H1 (cell line): ENCODE measurements around the gene SH3RF3. TPM values are rescaled to one million over a fixed set of nuclear protein-coding genes. Genes with fewer than 3 reads are reported as not detected.

ENCODE experiments used
- CTCF ChIA-PET: fragments of 300-600 bp; sonication (Branson Sonifier 250); formaldehyde crosslinking; loops from one replicate; lab custom pipeline; 2021; ENCODE audit not compliant: partially characterized antibody; lab: Charles Lee
- POLR2A ChIA-PET: fragments of 300-600 bp; sonication (Branson Sonifier 250); formaldehyde crosslinking; loops from one replicate; lab custom pipeline; 2021; ENCODE audit warnings: inconsistent platforms; ENCODE audit not compliant: partially characterized antibody; lab: Charles Lee
- DNase-seq, 2 experiments: peaks; one replicate each; pipeline versions ENCODE4 v3.0.0 to v3.0.0-alpha.2; 2010 to 2022; ENCODE audit warnings: low spot score in 2 of 2, low read depth in 1 of 2, mixed read lengths in 1 of 2
- FAIRE-seq: peaks from 2 replicates; lab custom pipeline; 2011; peaks lifted over from hg19 to GRCh38; lab: Jason Lieb, UNC
- H2AFZ ChIP-seq: 2 replicates; pipeline ENCODE4 v1.8.1; 2012; ENCODE audit warnings: low read length, inconsistent platforms
- H2AK5ac ChIP-seq: 2 replicates; pipeline ENCODE4 v1.6.1; 2013; ENCODE audit warnings: low read depth, low read length
- H2BK120ac ChIP-seq: replicated peaks from 2 replicates; pipeline ENCODE3; 2013; ENCODE audit warnings: low read depth, low read length, inconsistent platforms
- H2BK12ac ChIP-seq: 2 replicates; pipeline ENCODE4 v1.6.1; 2013; ENCODE audit warnings: low read depth, low read length
- H2BK15ac ChIP-seq: 2 replicates; pipeline ENCODE4 v1.6.1; 2013; ENCODE audit warnings: low read length
- H2BK20ac ChIP-seq: 2 replicates; pipeline ENCODE4 v1.6.1; 2013; ENCODE audit warnings: low read length
- H2BK5ac ChIP-seq: 2 replicates; pipeline ENCODE4 v1.6.1; 2013; ENCODE audit warnings: low read depth, low read length
- H3K14ac ChIP-seq: 2 replicates; pipeline ENCODE4 v1.6.1; 2013; ENCODE audit warnings: inconsistent platforms; ENCODE audit not compliant: insufficient read length
- H3K18ac ChIP-seq: 2 replicates; pipeline ENCODE4 v1.6.1; 2013; ENCODE audit warnings: low read length; ENCODE audit errors: extremely low read depth
- H3K23ac ChIP-seq: 2 replicates; pipeline ENCODE4 v1.6.1; 2013; ENCODE audit warnings: inconsistent platforms; ENCODE audit not compliant: insufficient read length
- H3K23me2 ChIP-seq: 2 replicates; pipeline ENCODE4 v1.6.1; 2013; ENCODE audit warnings: low read depth, low read length
- H3K27ac ChIP-seq: 2 replicates; pipeline ENCODE4 v1.6.1; 2011; ENCODE audit warnings: low read depth, low read length, inconsistent platforms
- H3K27me3 ChIP-seq, 4 experiments: replicated peaks in 1 of 4; 1 replicate in 1 of 4; 2 replicates in 3 of 4; pipeline versions ENCODE4 v1.6.1 to v1.8.1; 2011 to 2013; ENCODE audit warnings: low read length in 3 of 4, mild to moderate bottlenecking in 3 of 4, inconsistent platforms in 2 of 4, mixed read lengths in 2 of 4, moderate library complexity in 1 of 4; ENCODE audit not compliant: control insufficient read depth in 3 of 4, insufficient read depth in 3 of 4; ENCODE audit errors: extremely low read depth in 1 of 4
- H3K36me3 ChIP-seq, 4 experiments: 2 replicates each; pipeline versions ENCODE4 v1.6.1 to v1.8.1; 2011 to 2013; ENCODE audit warnings: mild to moderate bottlenecking in 4 of 4, low read length in 3 of 4, moderate library complexity in 2 of 4, control low read depth in 1 of 4, inconsistent platforms in 1 of 4; ENCODE audit not compliant: insufficient read depth in 4 of 4, control insufficient read depth in 2 of 4
- H3K4ac ChIP-seq: replicated peaks from 2 replicates; pipeline ENCODE3; 2013; ENCODE audit warnings: low read length, low read depth, mixed read lengths, inconsistent platforms; ENCODE audit not compliant: insufficient read length
- H3K4me1 ChIP-seq, 4 experiments: replicated peaks in 1 of 4; 1 replicate in 1 of 4; 2 replicates in 3 of 4; pipeline versions ENCODE4 v1.6.1 to v1.8.1; 2011 to 2013; ENCODE audit warnings: low read length in 3 of 4, inconsistent platforms in 2 of 4, mixed read lengths in 1 of 4; ENCODE audit not compliant: insufficient read depth in 4 of 4, control insufficient read depth in 3 of 4
- H3K4me2 ChIP-seq, 2 experiments: 2 replicates each; pipeline versions ENCODE4 v1.6.1 to v1.8.1; 2011 to 2013; ENCODE audit warnings: low read depth in 2 of 2, low read length in 2 of 2, control low read depth in 1 of 2, inconsistent platforms in 1 of 2, mild to moderate bottlenecking in 1 of 2; ENCODE audit not compliant: insufficient read depth in 1 of 2
- H3K4me3 ChIP-seq, 4 experiments: fragments of 200-600, 300-600 bp in 1 of 4; sonication (generic), shearing (Covaris generic), sonication (Bioruptor Twin) in 1 of 4; 2 replicates each; pipeline versions ENCODE4 v1.5.1 to v1.8.1; 2011 to 2016; ENCODE audit warnings: low read length in 4 of 4, low read depth in 3 of 4, control low read depth in 2 of 4, inconsistent platforms in 2 of 4, mild to moderate bottlenecking in 2 of 4, mixed read lengths in 1 of 4, moderate library complexity in 1 of 4; ENCODE audit not compliant: insufficient read depth in 2 of 4; ENCODE audit errors: extremely low read depth in 1 of 4
- H3K56ac ChIP-seq: replicated peaks from 2 replicates; pipeline ENCODE3; 2013; ENCODE audit warnings: low read depth, mild to moderate bottlenecking, mixed read lengths, low read length, inconsistent platforms; ENCODE audit not compliant: insufficient read length
- H3K79me1 ChIP-seq: 2 replicates; pipeline ENCODE4 v1.6.1; 2013; ENCODE audit warnings: low read depth, low read length, control low read depth
- H3K79me2 ChIP-seq, 2 experiments: 2 replicates each; pipeline versions ENCODE4 v1.6.1 to v1.8.1; 2012 to 2013; ENCODE audit warnings: low read length in 2 of 2, mild to moderate bottlenecking in 2 of 2, inconsistent platforms in 1 of 2; ENCODE audit not compliant: insufficient read depth in 2 of 2, control insufficient read depth in 1 of 2
- H3K9ac ChIP-seq, 4 experiments: replicated peaks in 1 of 4; 1 replicate in 1 of 4; 2 replicates in 3 of 4; pipeline versions ENCODE4 v1.6.1 to v1.8.1; 2011 to 2013; ENCODE audit warnings: low read depth in 3 of 4, low read length in 3 of 4, control low read depth in 2 of 4, mild to moderate bottlenecking in 2 of 4, moderate library complexity in 2 of 4, inconsistent platforms in 1 of 4; ENCODE audit errors: extremely low read depth in 1 of 4
- H3K9me3 ChIP-seq, 2 experiments: 2 replicates each; pipeline versions ENCODE4 v1.6.1 to v1.8.1; 2012 to 2013; ENCODE audit warnings: mild to moderate bottlenecking in 2 of 2, moderate library complexity in 2 of 2, control low read depth in 1 of 2, inconsistent platforms in 1 of 2, low read depth in 1 of 2, low read length in 1 of 2, mixed read lengths in 1 of 2; ENCODE audit not compliant: insufficient read depth in 2 of 2
- H4K20me1 ChIP-seq, 2 experiments: replicated peaks in 1 of 2; 2 replicates each; pipeline versions ENCODE3 to v1.8.1; 2011 to 2013; ENCODE audit warnings: inconsistent platforms in 2 of 2, low read length in 2 of 2, mild to moderate bottlenecking in 1 of 2; ENCODE audit not compliant: insufficient read depth in 2 of 2, control insufficient read depth in 1 of 2
- H4K5ac ChIP-seq: 2 replicates; pipeline ENCODE4 v1.6.1; 2013; ENCODE audit warnings: low read length, low read depth, mixed read lengths, inconsistent platforms; ENCODE audit not compliant: insufficient read length
- H4K8ac ChIP-seq: 2 replicates; pipeline ENCODE4 v1.8.0; 2013; ENCODE audit warnings: mild to moderate bottlenecking, moderate library complexity, low read length, inconsistent platforms; ENCODE audit not compliant: insufficient read depth; ENCODE audit errors: extremely low read depth
- H4K91ac ChIP-seq: replicated peaks from 2 replicates; pipeline ENCODE3; 2013; ENCODE audit warnings: low read length, mixed read lengths, inconsistent platforms; ENCODE audit not compliant: insufficient read length
- BACH1 ChIP-seq: IDR thresholded peaks from 2 replicates; pipeline ENCODE4 v1.6.1; 2012; ENCODE audit warnings: low read length, improper control_type of control experiment
- JUN ChIP-seq: IDR thresholded peaks from 2 replicates; pipeline ENCODE4 v1.6.1; 2011; ENCODE audit warnings: low read depth, mild to moderate bottlenecking, improper control_type of control experiment, low read length
- RFX5 ChIP-seq: IDR thresholded peaks from 2 replicates; pipeline ENCODE4 v1.6.1; 2011; ENCODE audit warnings: low read depth, low read length, improper control_type of control experiment, borderline replicate concordance
- SP1 ChIP-seq: IDR thresholded peaks from 2 replicates; pipeline ENCODE4 v1.6.1; 2011; ENCODE audit warnings: low read depth, low read length
- SP4 ChIP-seq: IDR thresholded peaks from 2 replicates; pipeline ENCODE4 v1.6.1; 2012; ENCODE audit warnings: low read length, inconsistent platforms
- ZNF274 ChIP-seq: IDR thresholded peaks from 2 replicates; pipeline ENCODE4 v1.7.0; 2012; ENCODE audit warnings: low read length, borderline replicate concordance; ENCODE audit errors: extremely low read depth
- WGBS, 2 experiments: shearing (Covaris generic) in 1 of 2; methylation state at CpG; one replicate each; pipeline versions ENCODE4 v1.1.6 to v1.1.7; 2013 to 2015; ENCODE audit warnings: low lambda C conversion rate in 2 of 2, mixed read lengths in 2 of 2, inconsistent platforms in 1 of 2, low coverage in 1 of 2, missing lambda C conversion rate in 1 of 2; ENCODE audit not compliant: insufficient replicate concordance in 2 of 2, insufficient coverage in 1 of 2, insufficient read length in 1 of 2; ENCODE audit errors: extremely low coverage in 1 of 2, missing lambda C conversion rate in 1 of 2; 5-methylcytosine and 5-hydroxymethylcytosine counted together
- polyA plus RNA-seq, 7 experiments: library from polyadenylated mRNA; depleted of rRNA in 3 of 7; stranded (reverse) in 5 of 7; unstranded in 2 of 7; fragments of >200 nt in 5 of 7; fragments of 200-250 nt in 2 of 7; gene quantifications; 1 replicate in 5 of 7; 2 replicates in 1 of 7; 4 replicates in 1 of 7; pipeline versions ENCODE4 v1.2.1 to v1.2.3, GENCODE V29; 2011 to 2013; ENCODE audit warnings: missing spikeins in 2 of 7, mixed read lengths in 2 of 7
- total RNA-seq: library from RNA; stranded (reverse); fragmentation: NEBNext Ultra II Directional; extraction: Animal tissue kit (Norgen Biotek cat#: 25700); gene quantifications from 2 replicates; pipeline ENCODE4 v1.2.1, GENCODE V29; 2021
- TF ChIP-seq, protein P1 (sequence below): IDR thresholded peaks from 2 replicates; pipeline ENCODE4 v1.6.1; 2012; ENCODE audit warnings: low read length, inconsistent platforms
- TF ChIP-seq, protein P2 (sequence below): IDR thresholded peaks from 2 replicates; pipeline ENCODE4 v1.6.1; 2011; ENCODE audit warnings: low read length, improper control_type of control experiment

Gene SH3RF3
- total and polyA plus RNA-seq, 2 of the 8 experiments (the other 6 are each of a cell fraction or from before 2014, with no cell fraction given) = 0.11 to 0.65 TPM

- no peak overlapping the region for H3K56ac ChIP-seq
- no peaks in the 10 kb centered on the region; a peak in 1 of 7 replicates for H3K27me3 ChIP-seq
- H2AFZ ChIP-seq = no peak overlapping the region
- H3K36me3 ChIP-seq = no peaks in the 10 kb centered on the region
- no peaks in the 10 kb centered on the region for H3K79me1 ChIP-seq
- H2BK120ac ChIP-seq = no peak overlapping the region
- no peak overlapping the region for H4K5ac ChIP-seq
- H3K14ac ChIP-seq = no peak overlapping the region
- DNase-seq (no peak), FAIRE-seq (no peak)
- CTCF ChIA-PET = interaction anchor here (0.5 to 1.2 kb wide), 2 partner anchors 122 to 390 kb away, joined by 3 to 4 read pairs; no protein-coding TSS in a partner anchor
- H3K23ac ChIP-seq = no peak overlapping the region
- no peak overlapping the region for H3K27ac ChIP-seq
- no peaks in the 10 kb centered on the region for H4K20me1 ChIP-seq
- no peak overlapping the region for H3K4me3 ChIP-seq
- H4K8ac ChIP-seq = no peak overlapping the region
- H3K23me2 ChIP-seq = no peaks in the 10 kb centered on the region
- H2AK5ac ChIP-seq = no peak overlapping the region
- H2BK5ac ChIP-seq = no peak overlapping the region
- H3K18ac ChIP-seq = no peak overlapping the region
- peaks cover 0 to 4% (median 2%) of the 10 kb centered on the region in 4 experiments; a peak in 3 of 7 replicates for H3K4me1 ChIP-seq
- peaks cover 8 to 19% of the 10 kb centered on the region in 2 experiments for H3K9me3 ChIP-seq
- 100% methylated on average over 3 of the region's 3 CpGs; no CpG with 5 or more reads in 1 of the 2 experiments for WGBS, 2 experiments
- no peak overlapping the region for H2BK20ac ChIP-seq
- no peak overlapping the region for H3K4me2 ChIP-seq
- H3K4ac ChIP-seq = no peak overlapping the region
- no peak overlapping the region for H2BK12ac ChIP-seq
- POLR2A ChIA-PET = no interaction called here
- no peak overlapping the region for H2BK15ac ChIP-seq
- H3K79me2 ChIP-seq = no peaks in the 10 kb centered on the region
- no peak for TF ChIP-seq BACH1
- TF ChIP-seq SP1 = no peak
- no peak for TF ChIP-seq ZNF274
- TF ChIP-seq, protein P1, sequence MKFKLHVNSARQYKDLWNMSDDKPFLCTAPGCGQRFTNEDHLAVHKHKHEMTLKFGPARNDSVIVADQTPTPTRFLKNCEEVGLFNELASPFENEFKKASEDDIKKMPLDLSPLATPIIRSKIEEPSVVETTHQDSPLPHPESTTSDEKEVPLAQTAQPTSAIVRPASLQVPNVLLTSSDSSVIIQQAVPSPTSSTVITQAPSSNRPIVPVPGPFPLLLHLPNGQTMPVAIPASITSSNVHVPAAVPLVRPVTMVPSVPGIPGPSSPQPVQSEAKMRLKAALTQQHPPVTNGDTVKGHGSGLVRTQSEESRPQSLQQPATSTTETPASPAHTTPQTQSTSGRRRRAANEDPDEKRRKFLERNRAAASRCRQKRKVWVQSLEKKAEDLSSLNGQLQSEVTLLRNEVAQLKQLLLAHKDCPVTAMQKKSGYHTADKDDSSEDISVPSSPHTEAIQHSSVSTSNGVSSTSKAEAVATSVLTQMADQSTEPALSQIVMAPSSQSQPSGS = no peak
- TF ChIP-seq, protein P2, sequence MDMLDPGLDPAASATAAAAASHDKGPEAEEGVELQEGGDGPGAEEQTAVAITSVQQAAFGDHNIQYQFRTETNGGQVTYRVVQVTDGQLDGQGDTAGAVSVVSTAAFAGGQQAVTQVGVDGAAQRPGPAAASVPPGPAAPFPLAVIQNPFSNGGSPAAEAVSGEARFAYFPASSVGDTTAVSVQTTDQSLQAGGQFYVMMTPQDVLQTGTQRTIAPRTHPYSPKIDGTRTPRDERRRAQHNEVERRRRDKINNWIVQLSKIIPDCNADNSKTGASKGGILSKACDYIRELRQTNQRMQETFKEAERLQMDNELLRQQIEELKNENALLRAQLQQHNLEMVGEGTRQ = no peak
- TF ChIP-seq JUN = no peak
- no peak for TF ChIP-seq RFX5
- TF ChIP-seq SP4 = no peak
- no peak overlapping the region for H4K91ac ChIP-seq
- no peak overlapping the region for H3K9ac ChIP-seq
These were observed 8.8 kb upstream of the SH3RF3 start for GRCh38 chr2:109120166-109120565.
